A673 (cell line): Measurements from ENCODE around the gene PRRT3.

Source experiments
- CTCF ChIP-seq: fragments of 300-800, 200-600 bp; sonication (generic); conservative IDR thresholded peaks from 2 replicates; pipeline ENCODE4 v1.5.1; 2017; ENCODE audit warnings: low read depth, mild to moderate bottlenecking, antibody characterized with exemption, low read length, moderate library complexity, mixed read lengths
- EZH2 ChIP-seq: fragments of 200-600 bp; sonication (generic); IDR thresholded peaks from 2 replicates; pipeline ENCODE4 v1.6.1; 2017; ENCODE audit warnings: borderline replicate concordance, low read depth, mild to moderate bottlenecking, mixed read lengths, antibody characterized with exemption, low read length; ENCODE audit not compliant: poor library complexity, severe bottlenecking

GRCh38 chr3:9903904-9904303, 48.3 kb downstream of the PRRT3 start:
- TF ChIP-seq CTCF (no peak), EZH2 (no peak)
